HG03060 (cell line): Measurements from ENCODE around the gene EFHB.
"Not testable (repeated sequence)": the region's sequence is repeated elsewhere in the genome, so short reads cannot be mapped to it uniquely, and the experiment has no call there.

Experiments used
- ATAC-seq: cut with Tn5 transposase; IDR thresholded peaks from one replicate; pipeline ENCODE4 v1.9.1; 2021; ENCODE audit warnings: low read depth, moderate number of reproducible peaks; ENCODE audit not compliant: unreplicated experiment

Gene EFHB

DNA sequence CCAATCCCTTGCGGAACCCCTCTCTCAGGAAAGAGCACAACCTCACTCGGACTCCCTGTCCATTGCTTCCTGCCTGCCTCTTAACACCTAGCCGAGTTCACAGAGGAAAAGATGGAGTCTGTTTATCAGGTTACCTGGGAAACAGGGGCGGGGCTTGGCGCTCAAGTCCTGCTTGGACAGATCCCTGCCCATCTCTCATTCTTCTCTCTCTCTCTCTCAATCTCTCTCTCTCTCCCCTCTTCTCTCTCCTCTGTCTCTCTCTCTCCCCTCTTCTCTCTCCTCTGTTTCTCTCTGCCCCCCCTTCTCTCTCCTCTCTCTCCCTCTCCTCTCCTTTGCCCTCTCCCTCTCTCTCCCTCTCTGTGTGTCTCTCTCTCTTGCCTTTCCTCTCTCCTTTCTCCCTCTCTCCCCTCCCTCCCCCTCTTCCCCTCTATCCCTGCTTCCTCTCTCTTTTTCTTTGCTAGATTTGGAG lies at the start of gene EFHB:
Gene EFHB, minus strand, starts transcription at position 120 of the 469 bp plus-strand sequence. CDS start 199 bp downstream, outside the sequence.
- ATAC-seq = no peak

DNA sequence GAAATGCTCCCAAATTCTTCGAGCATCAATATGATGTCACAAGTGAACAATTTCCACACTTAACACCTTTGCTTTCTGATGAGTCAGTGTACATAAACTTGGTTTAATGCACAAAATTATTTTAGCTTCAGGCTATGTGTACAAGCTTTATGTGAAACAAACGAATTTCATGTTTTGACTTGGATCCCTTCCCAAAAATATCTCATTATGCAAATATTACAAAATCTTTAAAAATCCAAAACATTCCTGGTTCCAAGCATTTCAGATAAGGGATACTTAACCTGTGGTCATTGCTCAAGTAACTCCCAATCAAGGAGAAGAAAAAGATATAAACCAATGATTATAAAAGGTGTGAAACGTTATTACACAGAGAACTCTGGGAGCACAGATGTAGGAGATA lies 38.0 kb upstream of the EFHB start:
- no peak for ATAC-seq

- ATAC-seq = no peak
Observed at GRCh38 chr3:19970327-19970726, 36.3 kb upstream of the EFHB start.

- no peak for ATAC-seq
Observed at GRCh38 chr3:19967812-19968211, 33.8 kb upstream of the EFHB start.

DNA sequence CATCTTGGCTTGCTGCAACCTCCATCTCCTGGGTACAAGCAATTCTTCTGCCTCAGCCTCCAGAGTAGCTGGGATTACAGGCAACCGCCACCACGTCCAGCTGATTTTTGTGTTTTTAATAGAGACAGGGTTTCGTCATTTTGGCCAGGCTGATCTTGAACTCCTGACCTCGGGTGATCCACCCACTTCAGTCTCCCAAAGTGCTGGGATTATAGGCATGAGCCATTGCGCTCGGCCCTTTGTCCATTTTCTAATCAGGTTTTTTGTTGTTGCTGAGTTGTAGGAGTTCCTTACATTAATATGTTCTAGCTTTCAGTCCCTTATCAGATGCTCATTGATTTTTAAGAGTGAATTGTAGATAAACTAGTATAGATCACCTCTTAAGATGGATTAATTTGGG lies 33.2 kb upstream of the EFHB start:
- ATAC-seq = no peak

DNA sequence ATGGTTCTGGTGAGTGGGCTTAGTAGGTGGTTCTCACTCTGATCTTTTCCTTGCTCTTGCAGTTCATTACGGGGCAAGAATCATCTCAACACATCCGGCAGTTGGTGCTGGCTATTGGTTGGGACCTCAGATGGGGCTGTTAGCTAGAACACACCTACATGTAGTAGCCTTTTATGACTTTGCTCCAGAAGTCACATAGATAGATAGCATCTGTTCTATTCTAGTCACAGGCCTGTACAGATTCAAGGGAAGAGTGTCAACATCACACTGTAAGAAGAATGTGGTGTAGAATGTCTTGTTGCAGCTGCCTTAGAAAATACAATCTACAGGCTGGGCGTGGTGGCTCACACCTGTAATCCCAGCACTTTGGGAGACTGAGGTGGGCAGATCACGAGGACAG lies 27.9 kb upstream of the EFHB start:
- no peak for ATAC-seq

GRCh38 chr3:19960696-19961095 lies 26.7 kb upstream of the EFHB start:
- ATAC-seq = no peak

GRCh38 chr3:19959505-19959904 lies 25.5 kb upstream of the EFHB start:
- no peak for ATAC-seq

DNA sequence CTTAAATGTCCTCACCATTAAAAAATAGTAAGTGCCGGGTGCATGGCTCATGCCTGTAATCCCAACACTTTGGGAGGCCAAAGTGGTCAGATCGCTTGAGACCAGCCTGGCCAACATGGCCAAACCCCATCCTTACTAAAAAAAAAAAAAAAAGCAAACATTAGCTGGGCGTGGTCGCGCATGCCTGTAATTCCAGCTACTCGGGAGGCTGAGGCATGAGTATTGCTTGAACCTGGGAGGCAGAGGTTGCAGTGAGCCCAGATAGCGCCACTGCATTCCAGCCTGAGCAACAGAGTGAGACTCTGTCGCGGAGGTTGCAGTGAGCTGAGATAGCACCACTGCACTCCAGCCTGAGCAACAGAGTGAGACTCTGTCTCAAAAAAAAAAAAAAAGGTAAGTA lies 23.3 kb upstream of the EFHB start:
- ATAC-seq = not testable (repeated sequence)

- no peak for ATAC-seq
Observed at GRCh38 chr3:19954676-19955075, 20.7 kb upstream of the EFHB start.

DNA sequence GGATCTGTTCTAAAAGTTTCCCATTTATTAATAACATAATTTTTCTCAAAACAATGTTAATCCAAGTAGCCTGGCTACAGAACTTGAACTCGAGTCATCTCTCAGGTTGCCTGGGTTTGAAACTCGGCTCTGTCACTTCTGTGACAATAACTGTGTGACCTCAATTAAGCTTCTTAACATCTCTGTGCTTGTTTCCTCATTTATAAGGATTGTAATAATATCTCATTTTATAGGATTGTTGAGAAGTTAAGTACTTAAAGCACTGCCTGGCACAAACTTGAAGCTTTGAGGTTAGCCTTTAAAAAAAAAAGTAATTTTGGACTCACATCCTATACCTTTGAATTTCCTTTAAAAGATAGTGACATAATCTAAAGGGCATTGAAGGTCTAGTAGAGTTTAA lies 16.3 kb upstream of the EFHB start:
- ATAC-seq = no peak

DNA sequence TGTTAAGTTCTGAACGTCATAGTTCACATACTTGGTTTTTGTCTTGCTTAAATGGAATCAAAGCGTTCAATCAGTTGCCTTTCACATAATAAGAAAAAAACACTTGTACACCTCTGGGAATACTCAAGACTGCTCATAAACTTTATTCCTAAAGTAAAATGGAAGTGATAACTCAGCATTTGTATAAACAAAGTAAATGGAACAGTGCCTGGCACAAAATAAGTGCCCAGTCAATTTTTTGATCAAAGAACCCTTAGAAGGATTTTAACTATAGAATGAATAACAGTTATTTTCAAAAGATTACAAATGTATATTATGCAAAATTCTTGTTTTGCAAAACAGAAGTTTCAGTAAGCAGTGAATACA lies 14.2 kb upstream of the EFHB start:
- ATAC-seq = no peak

- no peak for ATAC-seq
Observed at GRCh38 chr3:19947549-19948225, 13.7 kb upstream of the EFHB start.

DNA sequence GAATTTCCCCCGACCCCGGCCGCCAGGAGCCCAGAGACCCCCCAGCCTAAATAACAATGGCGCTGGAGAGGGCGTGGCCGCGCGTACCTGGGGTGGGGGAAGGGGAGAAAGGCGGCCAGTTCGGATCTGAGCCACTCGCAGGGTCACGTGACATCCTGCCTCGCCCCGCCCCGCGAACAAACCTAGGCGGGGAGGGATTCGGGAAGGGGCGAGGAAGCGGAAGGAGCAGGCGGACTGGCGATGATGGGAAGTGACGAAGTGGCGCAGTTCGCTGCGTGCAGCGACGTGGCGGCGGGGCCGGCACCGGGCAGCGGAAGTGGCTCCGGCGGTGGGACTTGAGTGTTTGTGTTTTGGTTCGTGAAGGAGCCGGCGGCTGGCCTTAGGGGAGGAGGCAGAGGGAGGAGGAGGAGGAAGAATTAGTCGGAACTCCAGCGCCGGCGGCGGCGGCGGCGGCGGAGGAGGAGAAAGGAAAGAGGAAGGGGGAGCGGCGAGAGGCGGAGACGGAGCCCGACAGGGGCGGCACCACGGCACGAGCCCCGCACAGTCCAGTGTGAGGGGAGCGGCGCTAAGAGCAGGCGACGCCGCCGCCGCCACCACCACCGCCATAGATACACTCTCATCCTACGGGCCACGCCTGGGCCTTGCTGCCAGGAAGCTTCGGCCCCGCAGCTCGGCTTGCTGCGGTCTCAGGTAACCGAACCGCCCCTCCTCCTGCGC lies 13.0 kb upstream of the EFHB start, which contains the start of gene RAB5A:
Gene RAB5A, plus strand, starts transcription at position 266 of the 717 bp plus-strand sequence. CDS start 3,802 bp downstream, outside the sequence.
- ATAC-seq = peak; percentile 97

DNA sequence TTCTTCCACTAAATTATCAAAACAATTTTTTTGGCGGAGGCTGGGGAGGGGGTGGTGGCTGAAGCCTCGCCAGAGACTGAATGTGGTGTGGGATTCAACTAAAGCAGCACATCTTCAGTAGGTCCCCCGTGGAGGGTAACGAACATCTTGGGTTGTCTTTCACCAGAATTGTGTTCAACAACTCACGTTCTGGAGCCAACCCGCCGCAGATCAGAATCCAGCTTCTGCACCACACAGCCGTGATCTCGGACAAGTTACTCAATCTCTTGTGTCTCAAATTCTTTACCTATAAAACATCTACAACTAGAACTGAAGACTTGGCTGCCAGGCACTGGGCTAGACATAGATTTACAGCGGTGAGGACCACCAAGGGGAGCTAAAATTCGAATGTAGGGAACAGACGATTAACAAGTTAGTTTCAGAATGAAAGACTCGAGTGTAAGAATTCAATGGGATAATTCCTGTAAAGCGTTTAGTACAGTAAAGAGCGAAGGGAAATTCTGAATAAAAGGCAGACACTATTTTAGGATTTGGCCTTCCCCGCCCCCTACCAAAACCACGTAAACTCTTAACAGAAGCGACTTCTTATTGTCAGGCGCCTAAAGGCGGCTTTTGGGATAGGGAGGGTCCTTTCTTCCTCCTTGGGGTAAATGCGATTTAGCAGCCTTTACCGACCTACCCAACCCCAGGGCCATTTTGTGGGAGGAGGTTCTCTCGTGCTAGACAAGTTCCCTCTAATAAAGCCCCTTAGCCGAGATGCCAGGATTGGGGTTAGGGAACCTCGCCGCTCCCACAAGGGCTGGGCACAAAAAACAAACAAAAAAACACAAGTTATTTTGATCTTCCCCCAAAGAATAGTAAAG lies 12.2 kb upstream of the EFHB start:
- peak; percentile 1 for ATAC-seq

DNA sequence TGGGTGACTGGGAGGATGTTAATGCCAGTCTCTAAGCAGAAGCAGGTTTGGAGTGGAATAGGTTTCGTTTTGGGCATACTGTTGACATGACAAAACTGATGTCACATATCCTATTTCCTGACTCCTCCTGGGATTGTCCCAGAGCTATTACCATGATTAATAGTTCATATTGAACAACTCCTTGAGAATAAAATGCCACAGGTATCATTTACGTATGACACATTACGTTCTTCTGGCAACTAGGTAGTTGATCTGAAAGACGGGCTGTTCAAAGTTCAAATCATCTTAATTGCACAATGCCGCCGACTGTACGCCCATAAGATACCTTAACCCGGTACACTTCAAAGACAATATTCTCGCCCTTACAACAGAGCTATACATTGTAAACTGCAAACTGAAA lies 11.5 kb upstream of the EFHB start:
- ATAC-seq = no peak

- ATAC-seq = no peak
Observed at GRCh38 chr3:19940643-19941042, 6.6 kb upstream of the EFHB start.

GRCh38 chr3:19938295-19938627 lies 4.2 kb upstream of the EFHB start:
- no peak for ATAC-seq

- no peak for ATAC-seq
Observed at GRCh38 chr3:19937459-19938294, 3.7 kb upstream of the EFHB start.

- no peak for ATAC-seq
Observed at GRCh38 chr3:19932422-19932821, 1.6 kb downstream of the EFHB start.
